Hepatocyte (in vitro differentiated cells): ENCODE results near the gene KIAA0825. TPM values are rescaled to one million over a fixed set of nuclear protein-coding genes. Genes with fewer than 3 reads are reported as not detected.

Source experiments
- DNase-seq: peaks from one replicate; pipeline ENCODE4 v3.0.0-alpha.2; 2016; ENCODE audit warnings: low spot score
- H2AFZ ChIP-seq: fragments of 200-600 bp; sonication (generic); 2 replicates; pipeline ENCODE4 v1.6.0; 2016; ENCODE audit warnings: antibody characterized with exemption, mild to moderate bottlenecking
- H3K27ac ChIP-seq: fragments of 200-600 bp; sonication (generic); 2 replicates; pipeline ENCODE4 v1.5.1; 2016; ENCODE audit warnings: mild to moderate bottlenecking
- H3K27me3 ChIP-seq: fragments of 200-600 bp; sonication (generic); 2 replicates; pipeline ENCODE4 v1.6.1; 2016
- H3K36me3 ChIP-seq: fragments of 200-600 bp; sonication (generic); replicated peaks from 2 replicates; pipeline ENCODE4 v1.5.1; 2016; ENCODE audit warnings: low read depth; ENCODE audit not compliant: insufficient read depth
- H3K4me1 ChIP-seq: fragments of 200-600 bp; sonication (generic); 2 replicates; pipeline ENCODE4 v1.5.1; 2016; ENCODE audit warnings: mild to moderate bottlenecking, moderate library complexity; ENCODE audit not compliant: insufficient read depth
- H3K4me2 ChIP-seq: fragments of 200-600 bp; sonication (generic); 2 replicates; pipeline ENCODE4 v1.6.0; 2016
- H3K4me3 ChIP-seq: fragments of 200-600 bp; sonication (generic); 2 replicates; pipeline ENCODE4 v1.5.1; 2016; ENCODE audit warnings: mild to moderate bottlenecking
- H3K79me2 ChIP-seq: fragments of 200-600 bp; sonication (generic); 2 replicates; pipeline ENCODE4 v1.6.0; 2017; ENCODE audit warnings: mild to moderate bottlenecking
- H3K9me2 ChIP-seq: fragments of 200-600 bp; sonication (generic); replicated peaks from 2 replicates; pipeline ENCODE4 v1.6.0; 2017; ENCODE audit warnings: mild to moderate bottlenecking; ENCODE audit not compliant: insufficient read depth
- H3K9me3 ChIP-seq: fragments of 200-600 bp; sonication (generic); 2 replicates; pipeline ENCODE4 v1.5.1; 2016; ENCODE audit warnings: low read depth, mild to moderate bottlenecking
- H4K20me1 ChIP-seq: fragments of 200-600 bp; sonication (generic); 2 replicates; pipeline ENCODE4 v1.6.0; 2016; ENCODE audit warnings: mild to moderate bottlenecking; ENCODE audit not compliant: insufficient read depth, poor library complexity, severe bottlenecking
- CTCF ChIP-seq: fragments of 200-600 bp; sonication (generic); IDR thresholded peaks from 2 replicates; pipeline ENCODE4 v1.5.1; 2016; ENCODE audit warnings: antibody characterized with exemption, mild to moderate bottlenecking; ENCODE audit not compliant: poor library complexity
- EZH2 ChIP-seq: fragments of 200-600 bp; sonication (generic); IDR thresholded peaks from 2 replicates; pipeline ENCODE4 v1.6.1; 2016; ENCODE audit warnings: antibody characterized with exemption, mild to moderate bottlenecking, borderline replicate concordance
- EZH2phosphoT487 ChIP-seq: fragments of 200-600 bp; sonication (generic); IDR thresholded peaks from one replicate; pipeline ENCODE4 v1.6.1; 2018; ENCODE audit warnings: antibody characterized with exemption, mild to moderate bottlenecking, low read depth, moderate library complexity; ENCODE audit not compliant: unreplicated experiment, severe bottlenecking
- WGBS: methylation state at CpG from one replicate; pipeline ENCODE4 v1.1.6; 2016; ENCODE audit warnings: low lambda C conversion rate; ENCODE audit errors: missing lambda C conversion rate; 5-methylcytosine and 5-hydroxymethylcytosine counted together
- polyA plus RNA-seq: library from polyadenylated mRNA; unstranded; fragments of >200 nt; fragmentation: Nextera tagmentation; extraction: Ambion mirVana; gene quantifications from 2 replicates; pipeline ENCODE4 v1.2.1, GENCODE V29; 2016
- total RNA-seq: library from RNA; depleted of rRNA; stranded (reverse); fragments of >200 nt; gene quantifications from 2 replicates; pipeline ENCODE4 v1.2.3, GENCODE V29; 2014

The KIAA0825 gene
- total and polyA plus RNA-seq, 2 experiments from 2014 or later = 2.1 to 4.5 TPM

GRCh38 chr5:94209774-94210355 lies 408.5 kb downstream of the KIAA0825 start:
- H3K4me1 ChIP-seq = no peaks in the 10 kb centered on the region
- no peaks in the 10 kb centered on the region for H3K36me3 ChIP-seq
- no peaks in the 10 kb centered on the region for H3K27me3 ChIP-seq
- no peaks in the 10 kb centered on the region for H3K79me2 ChIP-seq
- no peak for TF ChIP-seq CTCF
- no peak for TF ChIP-seq EZH2
- no peak for TF ChIP-seq EZH2phosphoT487
- WGBS = 81% methylated on average over 8 of the region's 8 CpGs
- no peak for DNase-seq
- no peaks in the 10 kb centered on the region for H3K9me3 ChIP-seq
- no peak overlapping the region for H3K27ac ChIP-seq
- H4K20me1 ChIP-seq = no peaks in the 10 kb centered on the region
- no peak overlapping the region for H3K4me3 ChIP-seq
- no peak overlapping the region for H3K4me2 ChIP-seq
- H2AFZ ChIP-seq = no peak overlapping the region
- H3K9me2 ChIP-seq = no peaks in the 10 kb centered on the region

GRCh38 chr5:94209272-94209671 lies 409.1 kb downstream of the KIAA0825 start:
- H3K27ac ChIP-seq = no peak overlapping the region
- no peak overlapping the region for H3K4me3 ChIP-seq
- H3K36me3 ChIP-seq = no peaks in the 10 kb centered on the region
- TF ChIP-seq EZH2phosphoT487 = no peak
- TF ChIP-seq EZH2 = no peak
- TF ChIP-seq CTCF = no peak
- WGBS = 96% methylated on average over 3 of the region's 3 CpGs
- H3K9me3 ChIP-seq = no peaks in the 10 kb centered on the region
- no peaks in the 10 kb centered on the region for H3K79me2 ChIP-seq
- no peak for DNase-seq
- no peaks in the 10 kb centered on the region for H3K27me3 ChIP-seq
- H4K20me1 ChIP-seq = no peaks in the 10 kb centered on the region
- H3K9me2 ChIP-seq = no peaks in the 10 kb centered on the region
- no peaks in the 10 kb centered on the region for H3K4me1 ChIP-seq
- H2AFZ ChIP-seq = no peak overlapping the region
- no peak overlapping the region for H3K4me2 ChIP-seq

GRCh38 chr5:94199566-94199965 lies 418.8 kb downstream of the KIAA0825 start:
- Histone ChIP-seq H3K27me3 (no peaks in the 10 kb centered on the region), H2AFZ (no peak overlapping the region), H3K4me3 (no peak overlapping the region), H3K9me3 (no peaks in the 10 kb centered on the region), H3K36me3 (no peaks in the 10 kb centered on the region), H3K4me2 (no peak overlapping the region), H3K79me2 (no peaks in the 10 kb centered on the region), H3K9me2 (no peaks in the 10 kb centered on the region), H3K4me1 (no peaks in the 10 kb centered on the region), H4K20me1 (no peaks in the 10 kb centered on the region), H3K27ac (no peak overlapping the region)
- TF ChIP-seq EZH2 (no peak), CTCF (no peak), EZH2phosphoT487 (no peak)
- no peak for DNase-seq
- WGBS = 95% methylated on average over 4 of the region's 4 CpGs
